ENCODE data around the gene AQP1. TPM values are rescaled to one million over a fixed set of nuclear protein-coding genes. Genes with fewer than 3 reads are reported as not detected.

The AQP1 gene
- total and polyA plus RNA-seq, 2 of the 13 experiments (the other 11 are each of a cell fraction or from before 2014, with no cell fraction given), result not detected

DNA sequence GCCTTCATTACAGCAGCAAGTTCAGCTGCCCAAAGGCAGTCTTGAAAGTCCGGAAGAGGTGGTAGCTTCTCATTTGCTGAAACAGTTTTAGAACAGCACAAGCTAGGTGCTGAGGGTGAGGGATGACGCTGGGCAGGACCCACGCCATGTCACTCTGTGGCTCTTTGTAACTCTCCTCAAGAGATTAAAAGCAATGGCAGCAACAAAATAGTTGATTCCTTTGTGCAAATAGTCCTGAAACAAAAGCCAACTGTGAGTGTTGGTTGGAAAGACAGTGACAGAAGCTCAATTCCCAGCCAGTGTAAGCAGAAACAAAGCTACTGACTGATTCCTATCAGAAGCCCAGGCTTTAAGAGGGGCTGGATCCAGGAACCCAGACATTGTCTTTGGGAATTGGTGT, 47.6 kb upstream of the AQP1 start:
- in situ Hi-C loops (cut with HindIII; ENCODE audit: extremely low pct_ligation_motif_present, low pct_unique_long_range_greater_than_20kb), result no loop called here
- no peak overlapping the region for H3K4me3 ChIP-seq (replicated peaks in 1 of 3; ENCODE audit: insufficient read depth in 1 of 3, low read depth in 2 of 3, low read length in 3 of 3)

More for the DNA sequence above, 47.6 kb upstream of the AQP1 start:
- POLR2A ChIA-PET, result no interaction called here
- no peak for FAIRE-seq
- Histone ChIP-seq H2AFZ (ENCODE audit: low read length) (no peak overlapping the region), H3K9ac (ENCODE audit: insufficient read depth, low read depth, low read length) (no peak overlapping the region), H4K20me1 (ENCODE audit: insufficient read depth, low read length) (no peaks in the 10 kb centered on the region), H3K9me3 (ENCODE audit: low read length) (no peaks in the 10 kb centered on the region), H3K27me3 (ENCODE audit: control insufficient read depth in 1 of 2, insufficient read depth in 2 of 2, low read length in 2 of 2) (no peaks in the 10 kb centered on the region; a peak in 2 of 5 replicates), H3K36me3 (replicated peaks in 1 of 2; ENCODE audit: control insufficient read depth in 1 of 2, insufficient read depth in 2 of 2, low read length in 2 of 2) (no peaks in the 10 kb centered on the region), H3K27ac (ENCODE audit: extremely low read length, insufficient read depth, low read length) (no peak overlapping the region), H3K79me2 (ENCODE audit: insufficient read depth, low read length) (no peaks in the 10 kb centered on the region), H3K4me1 (ENCODE audit: insufficient read depth, low read length) (peaks cover 11% of the 10 kb centered on the region; the same call in 1 of the 2 replicates), H3K4me2 (ENCODE audit: low read depth, low read length) (no peak overlapping the region)
- no TSS peak for BruUV-seq (replicated peaks)
- DNase-seq (ENCODE audit: low spot score), result no peak
- CTCF ChIA-PET (ENCODE audit: low intra/inter-chr PET ratio, low total read pairs), result no interaction called here
- intact Hi-C loops (cut with micrococcal nuclease; ENCODE audit: unreplicated experiment), result no loop called here
- TF ChIP-seq, protein P1, sequence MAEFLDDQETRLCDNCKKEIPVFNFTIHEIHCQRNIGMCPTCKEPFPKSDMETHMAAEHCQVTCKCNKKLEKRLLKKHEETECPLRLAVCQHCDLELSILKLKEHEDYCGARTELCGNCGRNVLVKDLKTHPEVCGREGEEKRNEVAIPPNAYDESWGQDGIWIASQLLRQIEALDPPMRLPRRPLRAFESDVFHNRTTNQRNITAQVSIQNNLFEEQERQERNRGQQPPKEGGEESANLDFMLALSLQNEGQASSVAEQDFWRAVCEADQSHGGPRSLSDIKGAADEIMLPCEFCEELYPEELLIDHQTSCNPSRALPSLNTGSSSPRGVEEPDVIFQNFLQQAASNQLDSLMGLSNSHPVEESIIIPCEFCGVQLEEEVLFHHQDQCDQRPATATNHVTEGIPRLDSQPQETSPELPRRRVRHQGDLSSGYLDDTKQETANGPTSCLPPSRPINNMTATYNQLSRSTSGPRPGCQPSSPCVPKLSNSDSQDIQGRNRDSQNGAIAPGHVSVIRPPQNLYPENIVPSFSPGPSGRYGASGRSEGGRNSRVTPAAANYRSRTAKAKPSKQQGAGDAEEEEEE (CRISPR knock-in tag; IDR thresholded peaks at IDR 0.05; ENCODE audit: borderline replicate concordance), result no peak
- TF ChIP-seq GFI1 (CRISPR knock-in tag; IDR thresholded peaks at IDR 0.05; ENCODE audit: borderline replicate concordance) (no peak), ZNF251 (CRISPR knock-in tag; IDR thresholded peaks at IDR 0.05) (no peak), FOXA3 (CRISPR knock-in tag; IDR thresholded peaks at IDR 0.05) (no peak), IRF2 (CRISPR knock-in tag; IDR thresholded peaks at IDR 0.05) (no peak), SIX4 (CRISPR knock-in tag; IDR thresholded peaks at IDR 0.05) (no peak), YY1 (IDR thresholded peaks at IDR 0.05; ENCODE audit: insufficient read depth, insufficient replicate concordance, low read depth, low read length) (no peak), ZNF441 (CRISPR knock-in tag; IDR thresholded peaks at IDR 0.05; ENCODE audit: borderline replicate concordance) (no peak), ELF1 (CRISPR knock-in tag; IDR thresholded peaks at IDR 0.05) (no peak)
- TF ChIP-seq, protein P2, sequence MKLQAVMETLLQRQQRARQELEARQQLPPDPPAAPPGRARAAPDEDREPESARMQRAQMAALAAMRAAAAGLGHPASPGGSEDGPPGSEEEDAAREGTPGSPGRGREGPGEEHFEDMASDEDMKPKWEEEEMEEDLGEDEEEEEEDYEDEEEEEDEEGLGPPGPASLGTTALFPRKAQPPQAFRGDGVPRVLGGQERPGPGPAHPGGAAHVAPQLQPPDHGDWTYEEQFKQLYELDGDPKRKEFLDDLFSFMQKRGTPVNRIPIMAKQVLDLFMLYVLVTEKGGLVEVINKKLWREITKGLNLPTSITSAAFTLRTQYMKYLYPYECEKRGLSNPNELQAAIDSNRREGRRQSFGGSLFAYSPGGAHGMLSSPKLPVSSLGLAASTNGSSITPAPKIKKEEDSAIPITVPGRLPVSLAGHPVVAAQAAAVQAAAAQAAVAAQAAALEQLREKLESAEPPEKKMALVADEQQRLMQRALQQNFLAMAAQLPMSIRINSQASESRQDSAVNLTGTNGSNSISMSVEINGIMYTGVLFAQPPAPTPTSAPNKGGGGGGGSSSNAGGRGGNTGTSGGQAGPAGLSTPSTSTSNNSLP (IDR thresholded peaks at IDR 0.05; ENCODE audit: low read depth, low read length), result no peak
- TF ChIP-seq, protein P3, sequence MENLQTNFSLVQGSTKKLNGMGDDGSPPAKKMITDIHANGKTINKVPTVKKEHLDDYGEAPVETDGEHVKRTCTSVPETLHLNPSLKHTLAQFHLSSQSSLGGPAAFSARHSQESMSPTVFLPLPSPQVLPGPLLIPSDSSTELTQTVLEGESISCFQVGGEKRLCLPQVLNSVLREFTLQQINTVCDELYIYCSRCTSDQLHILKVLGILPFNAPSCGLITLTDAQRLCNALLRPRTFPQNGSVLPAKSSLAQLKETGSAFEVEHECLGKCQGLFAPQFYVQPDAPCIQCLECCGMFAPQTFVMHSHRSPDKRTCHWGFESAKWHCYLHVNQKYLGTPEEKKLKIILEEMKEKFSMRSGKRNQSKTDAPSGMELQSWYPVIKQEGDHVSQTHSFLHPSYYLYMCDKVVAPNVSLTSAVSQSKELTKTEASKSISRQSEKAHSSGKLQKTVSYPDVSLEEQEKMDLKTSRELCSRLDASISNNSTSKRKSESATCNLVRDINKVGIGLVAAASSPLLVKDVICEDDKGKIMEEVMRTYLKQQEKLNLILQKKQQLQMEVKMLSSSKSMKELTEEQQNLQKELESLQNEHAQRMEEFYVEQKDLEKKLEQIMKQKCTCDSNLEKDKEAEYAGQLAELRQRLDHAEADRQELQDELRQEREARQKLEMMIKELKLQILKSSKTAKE (CRISPR knock-in tag; IDR thresholded peaks at IDR 0.05; ENCODE audit: borderline replicate concordance), result no peak
- TF ChIP-seq, protein P4, sequence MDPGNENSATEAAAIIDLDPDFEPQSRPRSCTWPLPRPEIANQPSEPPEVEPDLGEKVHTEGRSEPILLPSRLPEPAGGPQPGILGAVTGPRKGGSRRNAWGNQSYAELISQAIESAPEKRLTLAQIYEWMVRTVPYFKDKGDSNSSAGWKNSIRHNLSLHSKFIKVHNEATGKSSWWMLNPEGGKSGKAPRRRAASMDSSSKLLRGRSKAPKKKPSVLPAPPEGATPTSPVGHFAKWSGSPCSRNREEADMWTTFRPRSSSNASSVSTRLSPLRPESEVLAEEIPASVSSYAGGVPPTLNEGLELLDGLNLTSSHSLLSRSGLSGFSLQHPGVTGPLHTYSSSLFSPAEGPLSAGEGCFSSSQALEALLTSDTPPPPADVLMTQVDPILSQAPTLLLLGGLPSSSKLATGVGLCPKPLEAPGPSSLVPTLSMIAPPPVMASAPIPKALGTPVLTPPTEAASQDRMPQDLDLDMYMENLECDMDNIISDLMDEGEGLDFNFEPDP (CRISPR knock-in tag; conservative IDR thresholded peaks at IDR 0.05), result no peak
- 4% methylated on average over 3 of the region's 3 CpGs for WGBS (ENCODE audit: low lambda C conversion rate)
- no peak for ATAC-seq
